Upper lobe of right lung (tissue), 1 donor: ENCODE results near the gene ING5. TPM values are rescaled to one million over a fixed set of nuclear protein-coding genes. Genes with fewer than 3 reads are reported as not detected.

Source experiments
- ATAC-seq: fragments of 200-7000 bp; cut with Tn5 transposase; one replicate; pipeline ENCODE4 v1.9.1; 2020; ENCODE audit warnings: mild to moderate bottlenecking, moderate library complexity
- DNase-seq: peaks from one replicate; pipeline ENCODE4 v3.0.0-alpha.2; 2020
- H3K27ac ChIP-seq: fragments of 200-600 bp; one replicate; pipeline ENCODE4 v1.8.0; 2022
- H3K27me3 ChIP-seq: fragments of 200-600 bp; one replicate; pipeline ENCODE4 v1.8.0; 2022; ENCODE audit warnings: mild to moderate bottlenecking
- H3K36me3 ChIP-seq: fragments of 200-600 bp; one replicate; pipeline ENCODE4 v1.8.0; 2022
- H3K4me1 ChIP-seq: fragments of 200-600 bp; one replicate; pipeline ENCODE4 v1.8.0; 2022
- H3K4me3 ChIP-seq: fragments of 200-600 bp; one replicate; pipeline ENCODE4 v1.8.0; 2022; ENCODE audit warnings: mild to moderate bottlenecking
- H3K9me3 ChIP-seq: fragments of 200-600 bp; one replicate; pipeline ENCODE4 v1.8.0; 2022
- intact Hi-C: fragments of 100-400 bp; cut with DNase I; formaldehyde crosslinking; loops from one replicate; pipeline ENCODE4 v1.11.0; 2022
- total RNA-seq: library from RNA; stranded (reverse); fragmentation: NEBNext Ultra II Directional; extraction: Animal tissue kit (Norgen Biotek cat#: 25700); gene quantifications from one replicate; pipeline ENCODE4 v1.2.1, GENCODE V29; 2021
- TF ChIP-seq, protein P1 (sequence below): fragments of 200-600 bp; IDR thresholded peaks from one replicate; pipeline ENCODE4 v1.8.0; 2022; ENCODE audit warnings: antibody characterized with exemption
- donor health status: DM: no; HTN: yes; CAD: no; lungs with severe emphysema.

Gene ING5
- total RNA-seq, 1 donor from 2014 or later: 36.5 TPM

DNA sequence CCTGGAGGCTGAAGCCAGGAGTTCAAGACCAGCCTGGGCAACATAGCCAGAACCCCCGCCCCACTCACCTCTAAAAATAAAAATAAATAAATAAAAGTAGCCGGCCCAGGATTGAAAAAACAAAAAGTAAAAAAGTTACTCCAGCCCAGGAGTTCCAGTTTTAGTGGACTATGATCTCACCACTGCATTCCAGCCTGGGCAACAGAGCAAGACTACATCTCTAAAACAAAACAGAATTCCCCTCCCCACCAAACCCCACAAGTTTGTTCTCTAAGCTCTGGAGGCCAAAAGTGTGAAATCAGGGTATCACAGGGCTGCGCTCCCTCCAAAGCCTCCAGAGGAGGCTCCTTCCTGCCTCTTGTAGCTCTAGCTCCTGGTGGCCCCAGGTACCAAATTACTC is 34.3 kb downstream of the ING5 start:
- Histone ChIP-seq H3K36me3 (no peaks in the 10 kb centered on the region), H3K9me3 (no peaks in the 10 kb centered on the region), H3K27ac (no peak overlapping the region), H3K27me3 (no peaks in the 10 kb centered on the region), H3K4me3 (peak overlapping the region; percentile 98), H3K4me1 (peaks cover 14% of the 10 kb centered on the region)
- intact Hi-C loops: no loop called here
- DNase-seq: no peak
- no peak for ATAC-seq
- TF ChIP-seq, protein P1, sequence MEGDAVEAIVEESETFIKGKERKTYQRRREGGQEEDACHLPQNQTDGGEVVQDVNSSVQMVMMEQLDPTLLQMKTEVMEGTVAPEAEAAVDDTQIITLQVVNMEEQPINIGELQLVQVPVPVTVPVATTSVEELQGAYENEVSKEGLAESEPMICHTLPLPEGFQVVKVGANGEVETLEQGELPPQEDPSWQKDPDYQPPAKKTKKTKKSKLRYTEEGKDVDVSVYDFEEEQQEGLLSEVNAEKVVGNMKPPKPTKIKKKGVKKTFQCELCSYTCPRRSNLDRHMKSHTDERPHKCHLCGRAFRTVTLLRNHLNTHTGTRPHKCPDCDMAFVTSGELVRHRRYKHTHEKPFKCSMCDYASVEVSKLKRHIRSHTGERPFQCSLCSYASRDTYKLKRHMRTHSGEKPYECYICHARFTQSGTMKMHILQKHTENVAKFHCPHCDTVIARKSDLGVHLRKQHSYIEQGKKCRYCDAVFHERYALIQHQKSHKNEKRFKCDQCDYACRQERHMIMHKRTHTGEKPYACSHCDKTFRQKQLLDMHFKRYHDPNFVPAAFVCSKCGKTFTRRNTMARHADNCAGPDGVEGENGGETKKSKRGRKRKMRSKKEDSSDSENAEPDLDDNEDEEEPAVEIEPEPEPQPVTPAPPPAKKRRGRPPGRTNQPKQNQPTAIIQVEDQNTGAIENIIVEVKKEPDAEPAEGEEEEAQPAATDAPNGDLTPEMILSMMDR: no peak

DNA sequence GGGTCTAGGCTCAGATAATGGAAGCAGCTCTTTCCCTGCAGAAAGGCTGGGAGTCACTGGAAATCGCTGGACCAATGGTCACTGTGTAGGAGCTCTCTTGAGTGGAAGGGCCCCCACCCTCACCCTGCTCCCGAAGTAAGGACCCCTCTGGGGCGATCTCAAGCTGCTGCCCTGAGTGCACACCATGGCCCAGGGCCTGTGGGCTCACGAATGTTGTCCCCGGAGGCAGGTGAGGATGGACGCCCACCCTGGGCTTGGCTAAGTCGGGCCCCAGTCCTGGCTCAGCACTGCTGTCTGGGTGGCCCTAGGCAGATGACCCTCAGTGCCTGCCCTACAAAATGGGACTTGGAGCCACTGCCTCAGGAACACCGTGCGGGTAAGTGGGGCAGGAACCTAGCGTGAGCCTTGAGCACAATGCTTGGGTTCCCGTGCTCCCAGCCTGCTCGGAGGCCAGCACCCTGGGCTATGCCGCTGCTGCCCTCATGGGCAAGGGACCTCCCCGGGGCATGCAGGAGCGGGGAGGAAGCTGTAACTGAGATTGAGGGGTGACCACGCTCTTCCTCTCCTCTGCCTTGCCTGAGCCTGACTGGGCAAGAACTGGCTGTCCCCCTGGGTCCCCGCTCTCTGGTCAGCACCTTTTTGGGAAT is 36.3 kb downstream of the ING5 start:
- ATAC-seq: no peak
- intact Hi-C loops: no loop called here
- H3K27ac ChIP-seq: no peak overlapping the region
- H3K9me3 ChIP-seq: no peaks in the 10 kb centered on the region
- peaks cover 14% of the 10 kb centered on the region for H3K4me1 ChIP-seq
- H3K27me3 ChIP-seq: no peaks in the 10 kb centered on the region
- DNase-seq: no peak
- no peak overlapping the region for H3K4me3 ChIP-seq
- H3K36me3 ChIP-seq: no peaks in the 10 kb centered on the region
- TF ChIP-seq, protein P1: no peak

DNA sequence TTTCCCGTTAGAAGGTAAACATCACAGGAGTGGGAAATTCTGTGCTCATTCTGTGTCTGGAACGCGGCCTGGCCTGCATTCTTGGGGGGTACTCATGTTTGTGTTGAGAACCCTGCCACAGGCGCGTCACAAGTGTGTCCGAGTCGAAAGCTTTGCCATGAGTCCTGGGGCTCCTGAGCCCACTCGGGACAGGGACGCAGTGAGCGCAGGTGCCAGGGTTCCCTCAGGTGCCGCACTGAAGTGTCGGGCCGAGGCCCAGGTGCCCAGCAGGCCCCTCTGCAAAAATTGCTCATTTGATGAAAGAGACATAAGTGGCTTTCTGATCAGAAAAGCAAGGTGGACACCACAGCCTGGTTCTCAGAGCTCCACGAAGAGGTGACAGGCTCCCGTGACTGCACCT is 37.3 kb downstream of the ING5 start:
- Histone ChIP-seq H3K27me3 (no peaks in the 10 kb centered on the region), H3K27ac (no peak overlapping the region), H3K4me1 (peaks cover 6% of the 10 kb centered on the region), H3K36me3 (peaks cover 8% of the 10 kb centered on the region), H3K4me3 (no peak overlapping the region), H3K9me3 (no peaks in the 10 kb centered on the region)
- intact Hi-C loops: no loop called here
- no peak for ATAC-seq
- DNase-seq: no peak
- TF ChIP-seq, protein P1: no peak

- Histone ChIP-seq H3K36me3 (peaks cover 8% of the 10 kb centered on the region), H3K4me3 (no peak overlapping the region), H3K4me1 (peaks cover 6% of the 10 kb centered on the region), H3K27ac (no peak overlapping the region), H3K27me3 (no peaks in the 10 kb centered on the region), H3K9me3 (no peaks in the 10 kb centered on the region)
- ATAC-seq (no peak), DNase-seq (no peak)
- TF ChIP-seq, protein P1: no peak
- intact Hi-C loops: no loop called here
Measured at GRCh38 chr2:241739651-241740050, 37.8 kb downstream of the ING5 start.

DNA sequence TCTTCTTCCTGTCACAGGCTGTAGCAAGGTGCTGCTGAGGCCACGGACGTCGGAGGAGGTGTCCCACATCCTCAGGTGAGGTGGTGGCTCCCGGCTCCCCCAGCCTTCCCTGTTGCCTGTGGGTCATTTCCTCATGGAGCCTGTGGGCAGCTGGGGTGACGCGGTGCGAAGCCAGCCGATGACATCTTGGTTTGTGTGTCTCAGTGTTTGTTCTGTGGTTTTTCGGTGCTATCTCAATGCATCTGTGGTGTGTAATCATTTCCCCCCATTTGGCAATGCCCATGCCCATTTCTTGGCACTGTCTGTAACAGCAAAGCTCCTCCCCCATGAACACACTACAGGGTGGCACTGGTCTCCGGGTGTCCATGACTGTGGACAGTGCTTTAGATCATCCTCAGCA is 39.2 kb downstream of the ING5 start:
- Histone ChIP-seq H3K36me3 (peaks cover 15% of the 10 kb centered on the region), H3K4me3 (no peak overlapping the region), H3K27me3 (no peaks in the 10 kb centered on the region), H3K9me3 (no peaks in the 10 kb centered on the region), H3K4me1 (no peaks in the 10 kb centered on the region), H3K27ac (no peak overlapping the region)
- ATAC-seq: peak; percentile 47
- TF ChIP-seq, protein P1: no peak
- intact Hi-C loops: no loop called here
- no peak for DNase-seq
